GM19438 (cell line): ENCODE data around the gene B4GALT6.

Experiments
- ATAC-seq: cut with Tn5 transposase; IDR thresholded peaks from one replicate; pipeline ENCODE4 v1.9.1; 2021; ENCODE audit warnings: low read depth; ENCODE audit not compliant: unreplicated experiment

Gene B4GALT6

GRCh38 chr18:31664101-31664500 is 20.3 kb downstream of the B4GALT6 start:
- no peak for ATAC-seq

DNA sequence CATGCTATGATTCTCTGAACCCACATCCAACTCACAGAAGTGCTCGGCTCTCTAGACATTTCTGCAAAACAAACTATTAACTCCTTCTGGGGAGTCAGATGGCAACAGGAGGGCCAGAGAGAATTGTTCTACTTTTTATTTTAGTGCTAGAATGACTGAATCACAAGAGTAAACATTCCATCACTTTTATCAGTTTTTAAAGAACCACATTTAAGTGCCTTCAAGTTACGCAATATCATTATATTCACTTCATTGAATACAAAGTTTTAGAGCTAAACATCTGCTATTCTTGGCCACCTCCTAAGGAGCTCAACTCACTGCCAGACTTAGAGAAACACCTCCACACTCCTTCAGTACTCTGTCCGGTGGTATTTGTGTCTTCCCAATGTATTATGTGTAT is 22.4 kb downstream of the B4GALT6 start:
- no peak for ATAC-seq

DNA sequence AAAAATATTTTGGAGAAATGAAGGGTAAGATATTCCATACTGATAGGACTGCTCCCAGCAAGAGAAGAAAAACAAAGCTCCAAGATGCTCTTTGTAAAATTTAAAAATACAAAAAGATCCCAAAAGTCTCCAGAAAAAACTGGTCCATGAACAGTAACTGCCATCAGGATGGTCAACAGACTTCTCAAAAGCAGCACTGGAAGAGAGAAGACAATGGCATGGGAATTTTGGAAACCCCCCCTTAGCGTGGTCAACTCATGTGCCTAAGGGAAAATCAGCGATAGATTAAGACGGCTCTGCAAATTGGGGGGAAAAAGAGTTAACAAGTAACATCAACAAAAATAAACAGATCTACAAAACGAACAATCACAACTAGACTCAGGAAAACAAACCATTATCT is 23.6 kb downstream of the B4GALT6 start:
- no peak for ATAC-seq

GRCh38 chr18:31659576-31660177 is 24.7 kb downstream of the B4GALT6 start:
- no peak for ATAC-seq

DNA sequence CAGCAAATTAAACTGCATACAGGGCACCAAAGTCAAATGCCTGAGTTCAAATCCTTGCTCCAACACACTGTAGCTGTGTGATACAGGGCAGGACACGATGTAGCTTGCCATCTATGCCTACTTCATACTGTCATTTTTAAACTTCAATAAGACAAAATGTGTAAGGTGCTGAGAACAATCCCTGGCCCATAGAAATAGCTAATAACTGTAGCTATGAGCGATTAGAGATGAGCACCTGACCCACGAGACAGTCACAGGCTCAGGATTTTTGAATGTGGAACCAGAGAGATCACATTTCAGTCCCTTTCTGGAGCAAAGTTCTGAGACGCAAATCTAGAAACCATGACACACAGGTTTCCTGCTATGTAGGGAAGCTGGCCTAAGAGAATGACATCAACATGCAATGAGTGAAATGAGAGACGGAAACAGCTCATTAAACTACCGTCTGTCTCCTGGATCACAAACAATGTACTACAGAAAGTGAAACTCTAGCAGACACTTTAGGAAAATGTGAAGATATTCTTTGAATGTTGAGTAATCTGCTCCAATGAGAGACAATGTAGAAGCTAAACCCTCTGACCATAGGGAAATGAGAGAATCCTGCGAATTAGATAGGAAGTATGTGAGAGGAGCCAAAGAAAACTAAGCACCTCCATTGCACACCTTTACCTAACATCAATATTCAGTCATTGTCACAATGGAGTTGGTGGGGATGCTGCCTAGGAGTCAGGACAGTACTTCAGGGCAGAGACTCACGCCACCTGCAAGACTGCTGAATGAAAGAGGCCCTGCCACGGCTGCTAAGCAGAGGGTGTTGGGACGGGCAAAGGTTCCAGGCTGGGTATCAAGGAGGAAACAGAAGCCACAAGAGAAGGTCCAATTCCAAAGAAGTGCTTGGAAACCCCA is 25.5 kb downstream of the B4GALT6 start:
- ATAC-seq, result peak; percentile 60

GRCh38 chr18:31657823-31658669 is 26.3 kb downstream of the B4GALT6 start:
- ATAC-seq, result peak; percentile 75

GRCh38 chr18:31656754-31657153 is 27.6 kb downstream of the B4GALT6 start:
- no peak for ATAC-seq

- no peak for ATAC-seq
Observed at GRCh38 chr18:31655354-31655753, 29.0 kb downstream of the B4GALT6 start.

- ATAC-seq, result no peak
Observed at GRCh38 chr18:31652877-31653276, 31.5 kb downstream of the B4GALT6 start.

GRCh38 chr18:31652357-31652756 is 32.0 kb downstream of the B4GALT6 start:
- no peak for ATAC-seq

- ATAC-seq, result no peak
Observed at GRCh38 chr18:31651369-31651768, 33.0 kb downstream of the B4GALT6 start.

- peak; percentile 56 for ATAC-seq
Observed at GRCh38 chr18:31649978-31650719, 34.2 kb downstream of the B4GALT6 start.

DNA sequence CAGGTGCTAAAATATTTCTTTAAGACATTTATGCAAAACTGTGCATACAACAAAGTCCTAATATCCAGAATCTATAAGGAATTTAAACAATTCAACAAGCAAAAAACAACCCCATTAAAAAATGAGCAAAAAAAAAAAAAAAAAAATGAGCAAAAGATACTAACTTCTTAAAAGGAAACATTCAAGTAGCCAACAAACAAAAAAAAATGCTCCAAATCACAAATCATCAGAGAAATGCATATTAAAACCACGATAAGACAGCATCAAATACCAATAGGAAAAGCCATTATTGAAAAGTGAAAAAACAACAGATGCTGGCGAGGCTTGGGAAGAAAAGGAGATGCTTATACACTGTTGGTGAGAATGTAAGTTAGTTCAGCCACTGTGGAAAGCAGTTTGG is 34.9 kb downstream of the B4GALT6 start:
- ATAC-seq, result no peak

GRCh38 chr18:31648966-31649429 is 35.4 kb downstream of the B4GALT6 start:
- no peak for ATAC-seq

DNA sequence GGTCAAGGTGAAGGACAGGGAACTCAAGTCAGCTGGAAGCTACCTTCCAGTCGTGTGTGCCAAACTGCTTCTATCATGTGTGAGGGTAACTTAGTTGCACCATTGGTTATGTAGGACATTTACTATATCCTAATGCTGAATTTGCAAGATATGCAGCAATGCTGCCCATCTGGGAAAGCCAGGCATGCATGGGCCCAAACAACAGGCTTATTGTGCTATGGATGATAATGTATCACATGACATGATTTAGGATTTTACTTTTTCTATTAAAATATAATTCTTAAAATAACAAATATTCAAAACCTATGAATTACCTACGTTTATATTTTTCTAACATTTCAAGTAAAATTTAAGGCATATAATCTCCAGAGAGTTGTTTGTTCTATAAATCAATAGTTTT is 35.9 kb downstream of the B4GALT6 start:
- no peak for ATAC-seq

DNA sequence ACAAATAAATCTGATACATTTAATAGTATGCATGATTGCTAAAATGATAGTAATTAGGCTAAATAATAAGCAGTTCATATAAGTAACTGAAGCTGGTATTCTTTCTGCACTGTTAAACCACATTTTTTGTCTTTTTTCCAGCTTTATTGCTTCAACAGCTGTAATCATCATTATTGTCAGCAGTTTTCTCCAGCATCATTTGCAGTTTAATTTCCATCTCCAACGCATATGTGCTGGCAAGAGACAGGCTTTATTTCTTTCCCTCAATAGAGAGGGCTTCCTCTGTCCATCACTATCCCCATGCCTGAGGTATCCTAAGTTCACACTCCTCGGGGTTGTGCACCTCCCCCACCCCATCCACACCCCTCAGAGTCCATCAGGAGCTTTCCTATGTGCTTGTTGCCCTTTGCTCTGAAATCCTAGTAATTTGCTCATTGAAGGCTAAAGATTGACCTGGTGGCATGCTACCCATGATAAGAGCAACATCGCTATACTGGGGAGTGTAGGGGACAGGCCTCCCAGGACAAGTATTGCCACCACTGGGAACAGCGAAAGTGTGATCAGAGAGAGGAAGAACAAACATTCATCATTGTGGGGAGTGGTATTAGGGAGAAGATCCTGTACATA is 37.1 kb downstream of the B4GALT6 start:
- ATAC-seq, result no peak

DNA sequence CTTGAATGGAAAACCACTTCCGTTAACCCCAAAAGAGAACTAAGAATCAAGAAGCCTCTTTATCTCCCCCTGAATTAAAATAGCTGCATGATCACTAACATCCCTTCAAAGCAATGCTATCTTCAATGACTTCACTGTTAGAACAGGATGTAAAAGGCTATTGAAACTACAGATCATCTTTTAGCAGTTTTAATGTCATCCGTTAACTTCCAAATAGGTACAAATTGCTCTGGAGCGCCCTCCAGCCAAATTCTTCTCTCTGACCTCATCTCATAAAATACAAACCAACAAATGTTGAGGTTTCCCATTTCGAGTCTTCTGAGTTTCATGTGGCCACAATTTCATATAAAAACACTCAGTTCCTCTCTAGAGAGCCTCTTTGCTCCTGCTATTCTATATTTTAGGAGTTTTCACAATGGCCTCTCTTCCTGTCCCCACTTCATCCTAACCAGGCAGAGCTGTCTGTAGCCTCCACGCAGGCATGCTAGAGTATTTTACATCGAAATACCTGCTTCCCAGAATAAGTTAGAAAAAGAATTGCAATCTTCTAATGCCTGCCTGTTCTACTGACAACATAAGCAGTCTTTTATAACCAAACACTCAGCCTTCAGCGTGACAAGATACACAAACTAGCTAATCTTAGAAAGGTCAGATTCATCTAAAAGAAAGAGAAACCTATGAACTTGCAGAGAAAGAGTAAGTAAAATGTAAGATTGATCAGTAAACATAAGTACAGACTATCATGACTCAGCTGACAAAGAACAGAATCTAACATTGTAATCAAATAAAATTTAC is 37.9 kb downstream of the B4GALT6 start:
- no peak for ATAC-seq

- no peak for ATAC-seq
Observed at GRCh38 chr18:31645411-31645810, 39.0 kb downstream of the B4GALT6 start.

DNA sequence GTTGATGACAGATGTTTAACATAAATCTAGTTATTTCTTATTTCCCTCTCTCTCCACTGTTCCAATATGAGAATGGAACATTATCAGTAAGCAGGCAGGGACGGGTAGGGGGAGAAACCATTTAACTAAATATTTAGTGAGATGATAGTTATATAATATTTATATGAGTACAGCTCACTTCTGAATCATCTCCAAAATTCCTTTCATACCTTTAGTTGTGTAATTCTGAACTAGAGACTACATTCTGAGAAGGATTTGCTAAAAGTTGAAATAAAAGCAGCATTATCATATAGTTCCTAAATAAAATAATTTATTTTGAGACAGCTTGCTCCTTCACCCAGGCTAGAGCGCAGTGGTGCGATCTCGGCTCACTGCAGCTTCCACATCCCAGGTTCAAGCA is 41.4 kb downstream of the B4GALT6 start:
- ATAC-seq, result no peak
